Lower leg skin (tissue), 3 donors: Measurements from ENCODE around the gene FGF23.
"Not testable (repeated sequence)": the region's sequence is repeated elsewhere in the genome, so short reads cannot be mapped to it uniquely, and the experiment has no call there.

Experiments
- CTCF ChIP-seq, 3 donors: fragments of 450-650 bp; IDR thresholded peaks; one replicate each; pipeline ENCODE4 v1.5.1; 2016; ENCODE audit warnings: antibody characterized with exemption in 3 of 3, mild to moderate bottlenecking in 3 of 3, moderate library complexity in 2 of 3
- POLR2A ChIP-seq, 2 donors: fragments of 450-650 bp; IDR thresholded peaks; one replicate each; pipeline ENCODE4 v1.6.1; 2016 to 2017; ENCODE audit warnings: antibody characterized with exemption in 2 of 2, mild to moderate bottlenecking in 1 of 2, moderate library complexity in 1 of 2

DNA sequence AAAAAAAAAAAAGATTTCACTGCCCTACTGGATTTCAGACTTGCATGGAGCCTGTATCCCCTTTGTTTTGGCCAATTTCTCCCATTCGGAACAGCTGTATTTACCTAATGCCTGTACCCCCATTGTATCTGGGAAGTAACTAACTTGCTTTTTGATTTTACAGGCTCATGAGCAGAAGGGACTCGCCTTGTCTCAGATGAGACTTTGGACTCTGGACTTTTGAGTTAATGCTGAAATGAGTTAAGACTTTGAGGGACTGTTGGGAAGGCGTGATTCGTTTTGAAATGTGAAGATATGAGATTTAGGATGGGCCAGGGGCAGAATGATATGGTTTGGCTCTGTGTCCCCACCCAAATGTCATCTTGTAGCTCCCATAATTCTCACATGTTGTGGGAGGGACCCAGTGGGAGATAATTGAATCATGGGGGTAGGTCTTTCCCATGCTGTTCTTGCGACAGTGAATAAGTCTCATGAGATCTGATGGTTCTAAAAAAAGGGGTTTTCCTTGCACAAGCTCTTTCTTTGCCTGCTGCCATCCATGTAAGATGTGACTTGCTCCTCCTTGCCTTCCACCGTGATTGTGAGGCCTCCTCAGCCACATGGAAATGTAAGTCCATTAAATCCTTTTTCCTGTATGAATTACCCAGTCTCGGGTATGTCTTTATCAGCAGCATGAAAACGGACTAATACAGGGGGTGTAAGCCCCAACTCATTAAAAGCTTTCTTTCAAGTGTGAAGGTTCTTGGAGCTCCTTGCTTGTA is 25.5 kb upstream of the FGF23 start:
- not testable (repeated sequence) for TF ChIP-seq CTCF, POLR2A (IDR thresholded peaks at IDR 0.05)
